ENCODE data around the gene PRELID2. TPM values are rescaled to one million over a fixed set of nuclear protein-coding genes. Genes with fewer than 3 reads are reported as not detected.

Gene PRELID2
- polyA plus RNA-seq, 1 of the 3 experiments (the other 2 are of a cell fraction), result 5.3 TPM

GRCh38 chr5:145847499-145848497 is 12.7 kb upstream of the PRELID2 start:
- H4K20me1 ChIP-seq (ENCODE audit: insufficient read depth), result no peaks in the 10 kb centered on the region
- peak overlapping the region; percentile 54; the same call in 1 of the 2 replicates for H2AFZ ChIP-seq (ENCODE audit: low read depth)
- no peaks in the 10 kb centered on the region for H3K9me3 ChIP-seq
- H3K27ac ChIP-seq (ENCODE audit: low read depth in 2 of 2, low read length in 1 of 2), result peak overlapping the region in 1 of 2 experiments; percentile 45; a peak in 2 of 4 replicates
- H3F3A ChIP-seq (replicated peaks; ENCODE audit: insufficient read depth), result peaks cover 9% of the 10 kb centered on the region
- peaks cover 0 to 12% of the 10 kb centered on the region in 2 experiments; a peak in 2 of 4 replicates for H3K4me1 ChIP-seq (ENCODE audit: control insufficient read depth in 1 of 2, insufficient read depth in 2 of 2, low read depth in 1 of 2, low read length in 1 of 2)
- H3K9ac ChIP-seq, result no peak overlapping the region
- H3K4me2 ChIP-seq, result 0 out of 2 replicates have a peak overlapping the region, but pooled peaks have one; percentile 32
- H3K36me3 ChIP-seq (replicated peaks in 1 of 2; ENCODE audit: control insufficient read depth in 1 of 2, insufficient read depth in 2 of 2, low read length in 1 of 2), result no peaks in the 10 kb centered on the region
- H3K79me2 ChIP-seq (ENCODE audit: insufficient read depth), result no peaks in the 10 kb centered on the region
- no peak overlapping the region for H3K4me3 ChIP-seq (ENCODE audit: low read depth in 2 of 2, low read length in 1 of 2)
- ChIA-PET CTCF (interaction anchor here (1.3 kb wide), 1 partner anchor 22 kb away, joined by 3 read pairs; no protein-coding TSS in a partner anchor), POLR2A (no interaction called here)
- no peak for DNase-seq
- TF ChIP-seq ELF1 (IDR thresholded peaks at IDR 0.05) (no peak), JUND (IDR thresholded peaks at IDR 0.05) (peak; percentile 72), USF2 (IDR thresholded peaks at IDR 0.05; ENCODE audit: borderline replicate concordance, low read depth, low read length) (no peak), FOSL2 (IDR thresholded peaks at IDR 0.05; ENCODE audit: borderline replicate concordance, low read depth) (peak; percentile 88; the same call in 1 of the 2 replicates), PBX3 (IDR thresholded peaks at IDR 0.05) (peak; percentile 67; the same call in 1 of the 2 replicates), TCF12 (IDR thresholded peaks at IDR 0.05) (peak; percentile 88), SMC3 (IDR thresholded peaks at IDR 0.05; ENCODE audit: low read depth, low read length) (no peak), YY1 (IDR thresholded peaks at IDR 0.05; ENCODE audit: low read depth) (no peak), GABPA (IDR thresholded peaks at IDR 0.05; ENCODE audit: low read depth) (no peak), MAX (IDR thresholded peaks at IDR 0.05; ENCODE audit: low read depth) (peak; percentile 79)
- 53% methylated on average over 6 of the region's 6 CpGs for WGBS (ENCODE audit: low lambda C conversion rate)
- no peaks in the 10 kb centered on the region for H3K27me3 ChIP-seq (ENCODE audit: insufficient read depth)
- no peaks in the 10 kb centered on the region for H3K9me2 ChIP-seq

- ChIA-PET CTCF (interaction anchor here (0.7 to 1.3 kb wide), 2 partner anchors 20 to 42 kb away, joined by 3 read pairs; no protein-coding TSS in a partner anchor), POLR2A (interaction anchor here (1.1 kb wide), 1 partner anchor 11 kb away, joined by 4 read pairs; the partner anchor contains the start of gene PRELID2)
- no peak overlapping the region for H3K9ac ChIP-seq
- H2AFZ ChIP-seq (ENCODE audit: low read depth), result no peak overlapping the region
- H3K27me3 ChIP-seq (ENCODE audit: insufficient read depth), result no peaks in the 10 kb centered on the region
- no peaks in the 10 kb centered on the region for H4K20me1 ChIP-seq (ENCODE audit: insufficient read depth)
- peaks cover 9% of the 10 kb centered on the region for H3F3A ChIP-seq (replicated peaks; ENCODE audit: insufficient read depth)
- H3K27ac ChIP-seq (ENCODE audit: low read depth in 2 of 2, low read length in 1 of 2), result no peak overlapping the region
- H3K9me3 ChIP-seq, result no peaks in the 10 kb centered on the region
- no peaks in the 10 kb centered on the region for H3K79me2 ChIP-seq (ENCODE audit: insufficient read depth)
- H3K4me1 ChIP-seq (ENCODE audit: control insufficient read depth in 1 of 2, insufficient read depth in 2 of 2, low read depth in 1 of 2, low read length in 1 of 2), result peaks cover 0 to 12% of the 10 kb centered on the region in 2 experiments; a peak in 2 of 4 replicates
- DNase-seq, result no peak
- WGBS (ENCODE audit: low lambda C conversion rate), result 83% methylated on average over 3 of the region's 3 CpGs
- H3K4me3 ChIP-seq (ENCODE audit: low read depth in 2 of 2, low read length in 1 of 2), result no peak overlapping the region
- no peaks in the 10 kb centered on the region for H3K9me2 ChIP-seq
- no peaks in the 10 kb centered on the region for H3K36me3 ChIP-seq (replicated peaks in 1 of 2; ENCODE audit: control insufficient read depth in 1 of 2, insufficient read depth in 2 of 2, low read length in 1 of 2)
- no peak for TF ChIP-seq GATA2 (CRISPR knock-in tag; IDR thresholded peaks at IDR 0.05)
- no peak for TF ChIP-seq MAX (IDR thresholded peaks at IDR 0.05; ENCODE audit: low read depth)
- no peak for TF ChIP-seq NFIC (IDR thresholded peaks at IDR 0.05; ENCODE audit: borderline replicate concordance)
- no peak for TF ChIP-seq IRF3 (IDR thresholded peaks at IDR 0.05; ENCODE audit: low read depth, low read length)
- TF ChIP-seq REST (IDR thresholded peaks at IDR 0.05; ENCODE audit: low read depth, low read length), result no peak
- no peak for TF ChIP-seq GABPA (IDR thresholded peaks at IDR 0.05; ENCODE audit: low read depth)
- no peak overlapping the region for H3K4me2 ChIP-seq
These were observed 10.9 kb upstream of the PRELID2 start for GRCh38 chr5:145846081-145846480.

Data from SK-N-SH (cell line).